Smooth muscle cell (in vitro differentiated cells): Measurements from ENCODE around the gene NUCB1. TPM values are rescaled to one million over a fixed set of nuclear protein-coding genes. Genes with fewer than 3 reads are reported as not detected.
A peak's percentile ranks its signal among the peaks of the same experiment; 100 is the strongest.

Source experiments
- DNase-seq: peaks from one replicate; lab custom pipeline; 2025; ENCODE audit not compliant: unreplicated experiment; lab: John Stamatoyannopoulos, UW
- H2AFZ ChIP-seq: fragments of 200-600 bp; sonication (generic); 2 replicates; pipeline ENCODE4 v1.6.0; 2016; ENCODE audit warnings: antibody characterized with exemption, low read depth, mild to moderate bottlenecking
- H3F3A ChIP-seq: fragments of 200-600 bp; sonication (generic); 2 replicates; pipeline ENCODE4 v1.6.0; 2017; ENCODE audit warnings: antibody characterized with exemption, low read depth
- H3K27ac ChIP-seq: fragments of 200-600 bp; sonication (generic); 2 replicates; pipeline ENCODE4 v1.5.1; 2016; ENCODE audit warnings: low read depth, mild to moderate bottlenecking
- H3K27me3 ChIP-seq: fragments of 200-600 bp; sonication (generic); 2 replicates; pipeline ENCODE4 v1.6.1; 2016; ENCODE audit warnings: low read depth, mild to moderate bottlenecking
- H3K36me3 ChIP-seq: fragments of 200-600 bp; sonication (generic); 2 replicates; pipeline ENCODE4 v1.5.1; 2016; ENCODE audit warnings: low read depth
- H3K4me1 ChIP-seq: fragments of 200-600 bp; sonication (generic); 2 replicates; pipeline ENCODE4 v1.5.1; 2016; ENCODE audit warnings: low read depth
- H3K4me2 ChIP-seq: fragments of 200-600 bp; sonication (generic); 2 replicates; pipeline ENCODE4 v1.6.0; 2016; ENCODE audit warnings: mild to moderate bottlenecking
- H3K4me3 ChIP-seq: fragments of 200-600 bp; sonication (generic); 2 replicates; pipeline ENCODE4 v1.5.1; 2016; ENCODE audit warnings: mild to moderate bottlenecking
- H3K79me2 ChIP-seq: fragments of 200-600 bp; sonication (generic); 2 replicates; pipeline ENCODE4 v1.6.0; 2016; ENCODE audit warnings: low read depth, mild to moderate bottlenecking
- H3K9ac ChIP-seq: fragments of 200-600 bp; sonication (generic); 2 replicates; pipeline ENCODE4 v1.6.0; 2016; ENCODE audit warnings: low read depth
- H3K9me3 ChIP-seq: fragments of 200-600 bp; sonication (generic); replicated peaks from 2 replicates; pipeline ENCODE4 v1.5.1; 2016; ENCODE audit warnings: low read depth
- H4K20me1 ChIP-seq: fragments of 200-600 bp; sonication (generic); 2 replicates; pipeline ENCODE4 v1.6.0; 2016; ENCODE audit warnings: low read depth
- WGBS: methylation state at CpG from one replicate; pipeline ENCODE4 v1.1.7; 2016; ENCODE audit warnings: low lambda C conversion rate; 5-methylcytosine and 5-hydroxymethylcytosine counted together
- polyA plus RNA-seq: library from polyadenylated mRNA; unstranded; fragments of >200 nt; fragmentation: Nextera tagmentation; extraction: Ambion mirVana; gene quantifications from 2 replicates; pipeline ENCODE4 v1.2.1, GENCODE V29; 2016
- total RNA-seq: library from RNA; depleted of rRNA; stranded (reverse); fragments of >200 nt; gene quantifications from 2 replicates; pipeline ENCODE4 v1.2.3, GENCODE V29; 2014
- TF ChIP-seq, protein P1 (sequence below): fragments of 200-600 bp; sonication (generic); IDR thresholded peaks from 2 replicates; pipeline ENCODE4 v1.5.1; 2017; ENCODE audit warnings: borderline replicate concordance, mild to moderate bottlenecking, antibody characterized with exemption; ENCODE audit not compliant: insufficient read depth, poor library complexity, severe bottlenecking

NUCB1 gene
- total and polyA plus RNA-seq, 2 experiments from 2014 or later: 146 to 329 TPM

DNA sequence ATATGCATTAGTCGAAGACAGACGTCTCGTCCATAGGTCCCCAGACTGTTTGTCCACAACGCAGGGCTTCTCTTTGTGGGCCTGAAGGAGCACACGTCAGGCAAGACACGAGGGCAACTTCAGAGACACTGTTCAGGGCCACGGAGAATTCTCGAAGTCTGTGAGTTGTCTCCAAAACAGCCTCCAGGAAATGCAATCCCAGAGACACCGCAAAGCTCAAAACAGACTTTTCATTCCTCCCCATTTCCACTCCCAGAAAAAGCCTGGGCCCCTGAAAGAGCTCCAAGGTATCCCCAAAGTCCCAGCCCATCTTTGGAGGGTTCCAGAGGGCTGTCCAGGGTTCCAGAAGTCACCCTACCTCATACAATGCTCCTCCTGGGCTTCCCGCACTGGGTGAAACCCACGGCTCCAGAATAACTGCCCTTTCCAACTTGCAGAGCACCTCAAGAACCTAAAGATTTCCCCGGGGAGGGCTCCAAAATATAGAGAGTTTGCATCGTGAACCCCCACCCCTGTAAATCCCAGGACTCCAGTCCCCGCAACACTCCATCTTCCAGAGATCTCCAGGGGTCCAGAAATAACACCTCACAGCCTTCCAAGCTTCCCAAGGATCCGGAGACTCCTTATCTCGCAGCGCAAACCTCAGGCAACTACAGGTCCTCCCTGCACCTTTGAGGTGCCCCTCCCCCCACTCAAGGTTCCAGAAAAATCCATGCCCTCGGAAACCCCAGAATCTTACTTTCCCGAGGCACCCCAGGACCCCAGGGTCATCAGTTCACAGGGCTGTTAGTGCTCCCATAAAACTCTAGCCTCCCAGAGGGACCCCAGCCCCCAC, 64.3 kb downstream of the NUCB1 start:
- H3K9me3 ChIP-seq: no peaks in the 10 kb centered on the region
- TF ChIP-seq, protein P1, sequence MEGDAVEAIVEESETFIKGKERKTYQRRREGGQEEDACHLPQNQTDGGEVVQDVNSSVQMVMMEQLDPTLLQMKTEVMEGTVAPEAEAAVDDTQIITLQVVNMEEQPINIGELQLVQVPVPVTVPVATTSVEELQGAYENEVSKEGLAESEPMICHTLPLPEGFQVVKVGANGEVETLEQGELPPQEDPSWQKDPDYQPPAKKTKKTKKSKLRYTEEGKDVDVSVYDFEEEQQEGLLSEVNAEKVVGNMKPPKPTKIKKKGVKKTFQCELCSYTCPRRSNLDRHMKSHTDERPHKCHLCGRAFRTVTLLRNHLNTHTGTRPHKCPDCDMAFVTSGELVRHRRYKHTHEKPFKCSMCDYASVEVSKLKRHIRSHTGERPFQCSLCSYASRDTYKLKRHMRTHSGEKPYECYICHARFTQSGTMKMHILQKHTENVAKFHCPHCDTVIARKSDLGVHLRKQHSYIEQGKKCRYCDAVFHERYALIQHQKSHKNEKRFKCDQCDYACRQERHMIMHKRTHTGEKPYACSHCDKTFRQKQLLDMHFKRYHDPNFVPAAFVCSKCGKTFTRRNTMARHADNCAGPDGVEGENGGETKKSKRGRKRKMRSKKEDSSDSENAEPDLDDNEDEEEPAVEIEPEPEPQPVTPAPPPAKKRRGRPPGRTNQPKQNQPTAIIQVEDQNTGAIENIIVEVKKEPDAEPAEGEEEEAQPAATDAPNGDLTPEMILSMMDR: no peak
- H3K79me2 ChIP-seq: peaks cover 15% of the 10 kb centered on the region
- no peak for DNase-seq
- peak overlapping the region; percentile 86 for H3K4me3 ChIP-seq
- H3K4me1 ChIP-seq: peaks cover 25% of the 10 kb centered on the region
- H3K9ac ChIP-seq: peak overlapping the region; percentile 95
- peaks cover 39% of the 10 kb centered on the region for H4K20me1 ChIP-seq
- H2AFZ ChIP-seq: no peak overlapping the region
- no peaks in the 10 kb centered on the region for H3K27me3 ChIP-seq
- H3F3A ChIP-seq: peaks cover 31% of the 10 kb centered on the region
- peak overlapping the region; percentile 100 for H3K27ac ChIP-seq
- WGBS: 10% methylated on average over 19 of the region's 19 CpGs
- no peaks in the 10 kb centered on the region for H3K36me3 ChIP-seq
- peak overlapping the region; percentile 88 for H3K4me2 ChIP-seq

DNA sequence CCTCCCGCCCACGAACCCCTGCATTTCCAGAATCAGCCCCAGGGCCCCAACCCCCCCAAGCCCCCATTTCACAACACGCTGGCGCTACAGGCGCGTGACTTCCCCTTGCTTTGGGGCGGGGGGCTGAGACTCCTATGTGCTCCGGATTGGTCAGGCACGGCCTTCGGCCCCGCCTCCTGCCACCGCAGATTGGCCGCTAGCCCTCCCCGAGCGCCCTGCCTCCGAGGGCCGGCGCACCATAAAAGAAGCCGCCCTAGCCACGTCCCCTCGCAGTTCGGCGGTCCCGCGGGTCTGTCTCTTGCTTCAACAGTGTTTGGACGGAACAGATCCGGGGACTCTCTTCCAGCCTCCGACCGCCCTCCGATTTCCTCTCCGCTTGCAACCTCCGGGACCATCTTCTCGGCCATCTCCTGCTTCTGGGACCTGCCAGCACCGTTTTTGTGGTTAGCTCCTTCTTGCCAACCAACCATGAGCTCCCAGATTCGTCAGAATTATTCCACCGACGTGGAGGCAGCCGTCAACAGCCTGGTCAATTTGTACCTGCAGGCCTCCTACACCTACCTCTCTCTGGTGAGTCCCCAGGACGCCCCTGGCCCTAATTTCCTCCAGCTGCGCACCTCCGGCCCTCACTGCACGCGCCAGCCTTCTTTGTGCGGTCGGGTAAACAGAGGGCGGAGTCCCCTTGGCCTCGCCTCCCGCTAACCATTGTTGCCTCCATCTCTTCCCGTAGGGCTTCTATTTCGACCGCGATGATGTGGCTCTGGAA, 65.1 kb downstream of the NUCB1 start, which contains the start of gene FTL:
FTL (plus strand) TSS at position 270 of the 766 bp plus-strand sequence; CDS start at position 469, 199 bp downstream.
- peak within 1 kb of the TSS; percentile 88 for H3K4me2 ChIP-seq
- no peaks in the 10 kb centered on the region for H3K27me3 ChIP-seq
- peak; percentile 92 for DNase-seq
- peak within 1 kb of the TSS; percentile 100 for H3K27ac ChIP-seq
- no peaks in the 10 kb centered on the region for H3K36me3 ChIP-seq
- no peak within 1 kb of the TSS for H2AFZ ChIP-seq
- peak within 1 kb of the TSS; percentile 86 for H3K4me3 ChIP-seq
- TF ChIP-seq, protein P1: no peak
- under 1% methylated on average over 46 of the region's 52 CpGs for WGBS
- peaks cover 39% of the 10 kb centered on the region for H4K20me1 ChIP-seq
- H3K9ac ChIP-seq: peak within 1 kb of the TSS; percentile 95
- peaks cover 15% of the 10 kb centered on the region for H3K79me2 ChIP-seq
- H3K9me3 ChIP-seq: no peaks in the 10 kb centered on the region
- peaks cover 29% of the 10 kb centered on the region for H3F3A ChIP-seq
- H3K4me1 ChIP-seq: peaks cover 25% of the 10 kb centered on the region

DNA sequence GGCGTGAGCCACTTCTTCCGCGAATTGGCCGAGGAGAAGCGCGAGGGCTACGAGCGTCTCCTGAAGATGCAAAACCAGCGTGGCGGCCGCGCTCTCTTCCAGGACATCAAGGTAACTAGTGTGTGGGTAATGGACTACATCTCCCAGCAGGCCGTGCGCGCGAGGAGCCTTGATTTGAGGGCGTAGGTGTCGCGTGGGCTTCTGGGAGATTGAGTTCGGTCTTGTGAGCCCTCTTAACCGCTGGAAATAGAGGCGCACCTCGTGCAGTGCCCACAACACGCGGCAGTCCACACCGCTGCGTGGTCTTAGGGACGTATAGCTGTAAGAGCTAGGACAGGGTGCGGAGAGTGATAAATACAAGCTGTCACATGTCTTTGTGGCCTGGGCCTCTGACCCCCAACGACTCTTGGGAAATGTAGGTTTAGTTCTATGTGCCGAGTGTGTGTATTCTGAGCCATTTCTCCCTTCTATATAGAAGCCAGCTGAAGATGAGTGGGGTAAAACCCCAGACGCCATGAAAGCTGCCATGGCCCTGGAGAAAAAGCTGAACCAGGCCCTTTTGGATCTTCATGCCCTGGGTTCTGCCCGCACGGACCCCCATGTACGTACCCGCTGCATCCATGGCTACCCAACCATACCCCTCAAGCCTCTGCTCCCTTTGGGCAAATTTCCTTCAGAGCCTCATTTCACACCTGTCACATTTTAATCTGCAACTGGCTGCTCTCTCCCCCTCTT, 65.9 kb downstream of the NUCB1 start:
- peak overlapping the region; percentile 88 for H3K4me2 ChIP-seq
- H3K9ac ChIP-seq: peak overlapping the region; percentile 70
- H3F3A ChIP-seq: peaks cover 26% of the 10 kb centered on the region
- TF ChIP-seq, protein P1: no peak
- H2AFZ ChIP-seq: no peak overlapping the region
- peak overlapping the region; percentile 68 for H3K27ac ChIP-seq
- peak overlapping the region; percentile 86 for H3K4me3 ChIP-seq
- no peaks in the 10 kb centered on the region for H3K36me3 ChIP-seq
- WGBS: 12% methylated on average over 36 of the region's 36 CpGs
- H3K4me1 ChIP-seq: peaks cover 25% of the 10 kb centered on the region
- H3K9me3 ChIP-seq: no peaks in the 10 kb centered on the region
- no peaks in the 10 kb centered on the region for H3K27me3 ChIP-seq
- DNase-seq: no peak
- H4K20me1 ChIP-seq: peaks cover 45% of the 10 kb centered on the region
- peaks cover 15% of the 10 kb centered on the region for H3K79me2 ChIP-seq
